ENCODE measurements around the gene TAF6.
A peak's percentile ranks its signal among the peaks of the same experiment; 100 is the strongest.

Gene TAF6

GRCh38 chr7:100061518-100062193, 57.5 kb downstream of the TAF6 start:
- Histone ChIP-seq H4K8ac (ENCODE audit: low read length) (no peak overlapping the region), H3K4ac (ENCODE audit: low read depth in 1 of 2, low read length in 2 of 2) (no peak overlapping the region), H2BK12ac (ENCODE audit: low read length in 2 of 2) (no peak overlapping the region), H3K27ac (ENCODE audit: low read length, poor library complexity, severe bottlenecking) (no peak overlapping the region), H3K79me1 (replicated peaks; ENCODE audit: low read length, poor library complexity, severe bottlenecking) (peaks cover 26% of the 10 kb centered on the region), H3K9me3 (ENCODE audit: control insufficient read depth, low read length) (no peaks in the 10 kb centered on the region), H2BK5ac (ENCODE audit: low read depth, low read length, poor library complexity, severe bottlenecking) (no peak overlapping the region), H2AK5ac (ENCODE audit: low read length, severe bottlenecking) (no peak overlapping the region), H3K9ac (ENCODE audit: low read length) (no peak overlapping the region), H2BK120ac (ENCODE audit: low read depth, low read length) (no peak overlapping the region), H2AFZ (ENCODE audit: low read depth, low read length) (no peak overlapping the region), H2BK15ac (ENCODE audit: low read depth, poor library complexity, severe bottlenecking) (no peak overlapping the region), H3K27me3 (ENCODE audit: control insufficient read depth in 1 of 2, insufficient read depth in 1 of 2, low read length in 2 of 2) (no peaks in the 10 kb centered on the region), H3K23ac (ENCODE audit: low read length in 2 of 2) (peak overlapping the region in 1 of 2 experiments; percentile 83), H3K4me1 (ENCODE audit: control insufficient read depth, insufficient read depth, low read depth, low read length) (no peaks in the 10 kb centered on the region), H3K4me2 (ENCODE audit: low read length, poor library complexity, severe bottlenecking) (no peak overlapping the region), H3K36me3 (ENCODE audit: control insufficient read depth in 1 of 2, insufficient read depth in 2 of 2, low read depth in 1 of 2, low read length in 2 of 2) (peaks cover 66 to 69% of the 10 kb centered on the region in 2 experiments), H3K14ac (ENCODE audit: low read length in 2 of 2) (no peak overlapping the region), H4K91ac (ENCODE audit: low read length) (no peak overlapping the region), H3K18ac (ENCODE audit: low read depth in 1 of 2, low read length in 2 of 2) (no peak overlapping the region), H3K4me3 (ENCODE audit: insufficient read depth in 1 of 2, low read depth in 1 of 2, low read length in 2 of 2) (no peak overlapping the region)
- no peak for DNase-seq
- WGBS: 97% methylated on average over 11 of the region's 11 CpGs

DNA sequence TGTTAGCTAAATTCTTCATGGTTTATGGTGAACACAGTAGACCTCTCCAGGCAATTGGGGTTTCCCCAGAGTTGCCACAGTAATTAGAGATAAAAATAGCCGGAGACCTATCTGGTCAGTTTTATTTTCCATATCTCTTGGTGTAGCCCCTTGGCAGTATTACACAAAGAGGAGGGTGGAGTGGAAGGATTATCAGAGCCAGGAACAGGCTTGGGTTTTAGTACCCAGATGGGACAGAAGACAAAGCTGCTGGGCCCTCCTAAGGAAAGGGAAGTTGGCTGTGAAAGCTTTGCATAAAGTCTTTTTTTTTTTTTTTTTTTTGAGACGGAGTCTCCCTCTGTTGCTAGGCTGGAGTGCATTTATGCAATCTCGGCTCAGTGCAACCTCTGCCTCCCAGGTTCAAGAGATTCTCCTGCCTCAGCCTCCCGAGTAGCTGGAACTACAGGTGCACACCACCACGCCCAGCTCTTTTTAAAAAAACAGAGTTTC, 59.9 kb downstream of the TAF6 start:
- H3K79me1 ChIP-seq (replicated peaks; ENCODE audit: low read length, poor library complexity, severe bottlenecking): peaks cover 28% of the 10 kb centered on the region
- H2BK5ac ChIP-seq (ENCODE audit: low read depth, low read length, poor library complexity, severe bottlenecking): no peak overlapping the region
- over 99% methylated on average over 5 of the region's 5 CpGs for WGBS
- H3K4me3 ChIP-seq (ENCODE audit: insufficient read depth in 1 of 2, low read depth in 1 of 2, low read length in 2 of 2): no peak overlapping the region
- no peak overlapping the region for H3K4ac ChIP-seq (ENCODE audit: low read depth in 1 of 2, low read length in 2 of 2)
- H3K9ac ChIP-seq (ENCODE audit: low read length): no peak overlapping the region
- no peak overlapping the region for H2BK12ac ChIP-seq (ENCODE audit: low read length in 2 of 2)
- H4K91ac ChIP-seq (ENCODE audit: low read length): no peak overlapping the region
- no peak overlapping the region for H3K4me2 ChIP-seq (ENCODE audit: low read length, poor library complexity, severe bottlenecking)
- H3K27me3 ChIP-seq (ENCODE audit: control insufficient read depth in 1 of 2, insufficient read depth in 1 of 2, low read length in 2 of 2): no peaks in the 10 kb centered on the region
- H2BK120ac ChIP-seq (ENCODE audit: low read depth, low read length): no peak overlapping the region
- H3K36me3 ChIP-seq (ENCODE audit: control insufficient read depth in 1 of 2, insufficient read depth in 2 of 2, low read depth in 1 of 2, low read length in 2 of 2): peaks cover 54 to 62% of the 10 kb centered on the region in 2 experiments
- H3K4me1 ChIP-seq (ENCODE audit: control insufficient read depth, insufficient read depth, low read depth, low read length): no peaks in the 10 kb centered on the region
- no peak overlapping the region for H4K8ac ChIP-seq (ENCODE audit: low read length)
- no peak overlapping the region for H3K27ac ChIP-seq (ENCODE audit: low read length, poor library complexity, severe bottlenecking)
- no peaks in the 10 kb centered on the region for H3K9me3 ChIP-seq (ENCODE audit: control insufficient read depth, low read length)
- H3K14ac ChIP-seq (ENCODE audit: low read length in 2 of 2): no peak overlapping the region
- H3K18ac ChIP-seq (ENCODE audit: low read depth in 1 of 2, low read length in 2 of 2): no peak overlapping the region
- H2BK15ac ChIP-seq (ENCODE audit: low read depth, poor library complexity, severe bottlenecking): no peak overlapping the region
- no peak for DNase-seq
- H2AFZ ChIP-seq (ENCODE audit: low read depth, low read length): no peak overlapping the region
- H2AK5ac ChIP-seq (ENCODE audit: low read length, severe bottlenecking): no peak overlapping the region
- no peak overlapping the region for H3K23ac ChIP-seq (ENCODE audit: low read length in 2 of 2)

Small RNA genes within 50 kb of the gene (small RNA-seq; reads per million reads assigned to genes)
- gene MIR106B (ENCODE audit: low read depth): 1,441 reads per million, percentile 97 among the genes with 10 or more reads in this experiment
- gene MIR25 (ENCODE audit: low read depth): 19,263 reads per million, percentile 100 among the genes with 10 or more reads in this experiment
- gene MIR93 (ENCODE audit: low read depth): 6,356 reads per million, percentile 99 among the genes with 10 or more reads in this experiment
